Large intestine (tissue), 3 donors: ENCODE data around the gene MBD4. TPM values are rescaled to one million over a fixed set of nuclear protein-coding genes. Genes with fewer than 3 reads are reported as not detected.
"Not testable (repeated sequence)": the region's sequence is repeated elsewhere in the genome, so short reads cannot be mapped to it uniquely, and the experiment has no call there.

Experiments used
- DNase-seq, 2 donors: peaks; one replicate each; pipeline versions ENCODE4 v3.0.0 to v3.0.0-alpha.2; 2013
- H3K27ac ChIP-seq: one replicate; pipeline ENCODE4 v1.5.1; 2013; ENCODE audit warnings: low read length
- H3K27me3 ChIP-seq: 2 replicates; pipeline ENCODE4 v1.6.1; 2013; ENCODE audit warnings: low read length; ENCODE audit not compliant: control insufficient read depth, insufficient read depth
- H3K36me3 ChIP-seq: 2 replicates; pipeline ENCODE4 v1.6.1; 2013; ENCODE audit warnings: low read length; ENCODE audit not compliant: control insufficient read depth, insufficient read depth
- H3K4me1 ChIP-seq: one replicate; pipeline ENCODE4 v1.6.1; 2013; ENCODE audit warnings: low read length; ENCODE audit not compliant: control insufficient read depth, insufficient read depth
- H3K4me3 ChIP-seq: one replicate; pipeline ENCODE4 v1.5.1; 2013; ENCODE audit warnings: low read length
- H3K9me3 ChIP-seq: one replicate; pipeline ENCODE4 v1.6.1; 2013; ENCODE audit warnings: mild to moderate bottlenecking, low read depth, low read length, moderate library complexity; ENCODE audit not compliant: control insufficient read depth
- WGBS: methylation state at CpG from one replicate; pipeline ENCODE4 v1.1.5; 2013; ENCODE audit warnings: low lambda C conversion rate; ENCODE audit not compliant: insufficient coverage; 5-methylcytosine and 5-hydroxymethylcytosine counted together
- polyA plus RNA-seq: library from polyadenylated mRNA; unstranded; fragments of 120-200 nt; gene quantifications from one replicate; pipeline ENCODE4 v1.2.1, GENCODE V29; 2013

The MBD4 gene
- polyA plus RNA-seq, 1 donor = 38.4 TPM

GRCh38 chr3:129481766-129482332 is 42.1 kb upstream of the MBD4 start:
- Histone ChIP-seq H3K27ac (no peak overlapping the region), H3K36me3 (peaks cover 74% of the 10 kb centered on the region)

GRCh38 chr3:129481225-129481765 is 41.5 kb upstream of the MBD4 start:
- not testable (repeated sequence) for H3K9me3 ChIP-seq, H3K4me3 ChIP-seq, H3K27me3 ChIP-seq, H3K27ac ChIP-seq, H3K4me1 ChIP-seq
- DNase-seq = peak; percentile 21 to 27
- WGBS = no CpG with 5 or more reads among the region's 11 CpGs
- H3K36me3 ChIP-seq = peaks cover 78% of the 10 kb centered on the region

More at GRCh38 chr3:129481766-129482332, 42.1 kb upstream of the MBD4 start:
- Histone ChIP-seq H3K9me3 (no peaks in the 10 kb centered on the region), H3K27me3 (no peaks in the 10 kb centered on the region), H3K4me3 (no peak overlapping the region), H3K4me1 (no peaks in the 10 kb centered on the region)
- DNase-seq = no peak
- WGBS = no CpG with 5 or more reads among the region's 12 CpGs

- H3K36me3 ChIP-seq = peaks cover 50% of the 10 kb centered on the region
- H3K4me3 ChIP-seq = no peak overlapping the region
- DNase-seq = no peak
- H3K27me3 ChIP-seq = no peaks in the 10 kb centered on the region
- H3K9me3 ChIP-seq = no peaks in the 10 kb centered on the region
- no CpG with 5 or more reads among the region's 6 CpGs for WGBS
- no peak overlapping the region for H3K27ac ChIP-seq
- H3K4me1 ChIP-seq = no peaks in the 10 kb centered on the region
These were observed 36.8 kb upstream of the MBD4 start for GRCh38 chr3:129476586-129476985.

- H3K27me3 ChIP-seq = no peaks in the 10 kb centered on the region
- H3K9me3 ChIP-seq = no peaks in the 10 kb centered on the region
- no peaks in the 10 kb centered on the region for H3K4me1 ChIP-seq
- no peak overlapping the region for H3K27ac ChIP-seq
- DNase-seq = no peak
- H3K4me3 ChIP-seq = no peak overlapping the region
- H3K36me3 ChIP-seq = peaks cover 54% of the 10 kb centered on the region
- whole genome bisulfite sequencing = no CpG with 5 or more reads among the region's 3 CpGs
These were observed 36.1 kb upstream of the MBD4 start for GRCh38 chr3:129475863-129476262.

GRCh38 chr3:129474984-129475804 is 35.4 kb upstream of the MBD4 start:
- no peak overlapping the region for H3K4me3 ChIP-seq
- H3K4me1 ChIP-seq = no peaks in the 10 kb centered on the region
- WGBS = 100% methylated on average over 1 of the region's 10 CpGs
- no peak for DNase-seq
- peaks cover 49% of the 10 kb centered on the region for H3K36me3 ChIP-seq
- H3K27ac ChIP-seq = no peak overlapping the region
- H3K27me3 ChIP-seq = no peaks in the 10 kb centered on the region
- no peaks in the 10 kb centered on the region for H3K9me3 ChIP-seq

GRCh38 chr3:129473769-129474152 is 34.0 kb upstream of the MBD4 start:
- H3K4me1 ChIP-seq = peaks cover 1% of the 10 kb centered on the region
- no peak overlapping the region for H3K27ac ChIP-seq
- 100% methylated on average over 1 of the region's 4 CpGs for WGBS
- no peaks in the 10 kb centered on the region for H3K9me3 ChIP-seq
- no peak overlapping the region for H3K4me3 ChIP-seq
- H3K27me3 ChIP-seq = no peaks in the 10 kb centered on the region
- peaks cover 37% of the 10 kb centered on the region for H3K36me3 ChIP-seq
- no peak for DNase-seq

GRCh38 chr3:129473067-129473768 is 33.5 kb upstream of the MBD4 start:
- Histone ChIP-seq H3K27me3 (no peaks in the 10 kb centered on the region), H3K4me3 (no peak overlapping the region), H3K36me3 (peaks cover 34% of the 10 kb centered on the region), H3K4me1 (peaks cover 7% of the 10 kb centered on the region), H3K27ac (no peak overlapping the region), H3K9me3 (no peaks in the 10 kb centered on the region)
- 40% methylated on average over 1 of the region's 4 CpGs for WGBS
- DNase-seq = no peak

- no peak overlapping the region for H3K27ac ChIP-seq
- no peak for DNase-seq
- no CpG with 5 or more reads among the region's 2 CpGs for WGBS
- H3K27me3 ChIP-seq = no peaks in the 10 kb centered on the region
- H3K4me3 ChIP-seq = no peak overlapping the region
- H3K36me3 ChIP-seq = peaks cover 16% of the 10 kb centered on the region
- H3K4me1 ChIP-seq = peaks cover 15% of the 10 kb centered on the region
- H3K9me3 ChIP-seq = no peaks in the 10 kb centered on the region
These were observed 31.1 kb upstream of the MBD4 start for GRCh38 chr3:129470861-129471260.

GRCh38 chr3:129469026-129469425 is 29.3 kb upstream of the MBD4 start:
- Histone ChIP-seq H3K4me1 (peaks cover 15% of the 10 kb centered on the region), H3K36me3 (peaks cover 16% of the 10 kb centered on the region), H3K4me3 (no peak overlapping the region), H3K27ac (peak overlapping the region; percentile 59), H3K9me3 (no peaks in the 10 kb centered on the region), H3K27me3 (no peaks in the 10 kb centered on the region)
- no CpG with 5 or more reads among the region's 2 CpGs for WGBS
- peak; percentile 33 to 78 for DNase-seq

- Histone ChIP-seq H3K4me3 (no peak overlapping the region), H3K9me3 (no peaks in the 10 kb centered on the region), H3K27ac (peak overlapping the region; percentile 59), H3K27me3 (no peaks in the 10 kb centered on the region), H3K4me1 (peaks cover 17% of the 10 kb centered on the region), H3K36me3 (peaks cover 23% of the 10 kb centered on the region)
- WGBS = no CpG with 5 or more reads among the region's 1 CpG
- peak; percentile 48 to 66 for DNase-seq
These were observed 28.2 kb upstream of the MBD4 start for GRCh38 chr3:129467932-129468331.
